ENCODE results near the gene WARS2. TPM values are rescaled to one million over a fixed set of nuclear protein-coding genes. Genes with fewer than 3 reads are reported as not detected.

WARS2 gene
- total RNA-seq, 6 experiments from 2014 or later = 4.3 to 8.7 (median 6.2) TPM

DNA sequence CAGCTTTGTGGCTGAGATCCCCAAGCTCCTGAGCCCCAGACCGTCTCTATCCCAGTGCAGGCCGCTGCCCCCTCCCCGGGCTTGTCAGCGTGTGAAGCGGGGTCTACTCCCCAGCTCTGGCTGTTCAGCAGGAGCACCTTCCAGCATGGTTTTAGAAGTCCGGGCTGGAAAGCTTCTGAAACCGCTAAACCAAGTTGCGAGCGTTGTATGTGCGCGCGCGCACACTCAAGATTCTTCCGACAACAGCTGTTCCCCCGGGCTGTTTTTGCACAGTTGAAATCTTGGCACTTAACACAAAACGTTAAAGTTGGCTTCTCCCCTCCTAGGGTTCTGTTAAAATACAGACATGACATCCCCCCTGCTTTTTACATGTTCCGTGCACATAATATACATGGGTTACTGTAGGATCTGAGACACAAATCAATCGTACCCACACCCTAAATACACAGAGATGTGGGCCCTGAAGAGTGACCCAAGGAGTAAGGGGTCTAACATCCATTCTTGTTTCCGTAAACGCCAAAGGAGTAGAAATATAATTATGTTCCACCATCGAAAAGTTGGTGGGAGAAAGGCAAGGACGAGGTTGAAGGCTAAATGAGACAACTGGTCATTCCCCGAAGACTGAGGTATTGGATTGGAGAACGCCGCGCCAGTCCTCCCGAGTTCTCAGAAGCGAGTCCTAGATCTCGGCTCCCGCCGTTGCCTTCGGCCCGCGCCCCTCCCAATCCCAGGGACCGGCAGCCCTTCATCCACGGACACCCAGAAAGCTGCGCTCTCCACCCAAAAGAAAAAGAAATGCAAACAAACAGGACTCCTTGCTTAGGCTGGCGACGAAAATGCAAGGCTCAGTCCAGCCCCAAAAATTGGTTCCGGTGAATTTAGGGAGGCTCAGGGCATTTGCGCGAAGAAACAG lies 153.6 kb downstream of the WARS2 start:
- peak overlapping the region in 2 of 3 donors; percentile 3 to 7 for H3K4me3 ChIP-seq
- ATAC-seq (no peak), DNase-seq (no peak)
- intact Hi-C loops (cut with DNase I) = no loop called here
- H3K36me3 ChIP-seq = no peaks in the 10 kb centered on the region
- H3K9me3 ChIP-seq = peaks cover 0 to 3% (median 0%) of the 10 kb centered on the region in 4 donors
- TF ChIP-seq POLR2A (IDR thresholded peaks at IDR 0.05) = no peak
- TF ChIP-seq, protein P1, sequence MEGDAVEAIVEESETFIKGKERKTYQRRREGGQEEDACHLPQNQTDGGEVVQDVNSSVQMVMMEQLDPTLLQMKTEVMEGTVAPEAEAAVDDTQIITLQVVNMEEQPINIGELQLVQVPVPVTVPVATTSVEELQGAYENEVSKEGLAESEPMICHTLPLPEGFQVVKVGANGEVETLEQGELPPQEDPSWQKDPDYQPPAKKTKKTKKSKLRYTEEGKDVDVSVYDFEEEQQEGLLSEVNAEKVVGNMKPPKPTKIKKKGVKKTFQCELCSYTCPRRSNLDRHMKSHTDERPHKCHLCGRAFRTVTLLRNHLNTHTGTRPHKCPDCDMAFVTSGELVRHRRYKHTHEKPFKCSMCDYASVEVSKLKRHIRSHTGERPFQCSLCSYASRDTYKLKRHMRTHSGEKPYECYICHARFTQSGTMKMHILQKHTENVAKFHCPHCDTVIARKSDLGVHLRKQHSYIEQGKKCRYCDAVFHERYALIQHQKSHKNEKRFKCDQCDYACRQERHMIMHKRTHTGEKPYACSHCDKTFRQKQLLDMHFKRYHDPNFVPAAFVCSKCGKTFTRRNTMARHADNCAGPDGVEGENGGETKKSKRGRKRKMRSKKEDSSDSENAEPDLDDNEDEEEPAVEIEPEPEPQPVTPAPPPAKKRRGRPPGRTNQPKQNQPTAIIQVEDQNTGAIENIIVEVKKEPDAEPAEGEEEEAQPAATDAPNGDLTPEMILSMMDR (IDR thresholded peaks at IDR 0.05) = no peak
- H3K27ac ChIP-seq = no peak overlapping the region
- H3K27me3 ChIP-seq = peaks cover 22 to 71% of the 10 kb centered on the region in 2 donors
- 8% methylated on average over 25 of the region's 42 CpGs for WGBS (ENCODE audit: insufficient coverage, low coverage, low lambda C conversion rate, missing lambda C conversion rate)
- H3K4me1 ChIP-seq = peaks cover 0 to 24% (median 0%) of the 10 kb centered on the region in 4 donors

- DNase-seq (no peak), ATAC-seq (no peak)
- Histone ChIP-seq H3K4me3 (no peak overlapping the region), H3K9me3 (peaks cover 0 to 3% (median 0%) of the 10 kb centered on the region in 4 donors), H3K4me1 (peaks cover 0 to 24% (median 0%) of the 10 kb centered on the region in 4 donors), H3K27me3 (peaks cover 22 to 69% of the 10 kb centered on the region in 2 donors), H3K36me3 (no peaks in the 10 kb centered on the region), H3K27ac (no peak overlapping the region)
- no peak for TF ChIP-seq POLR2A (IDR thresholded peaks at IDR 0.05)
- TF ChIP-seq, protein P1 (IDR thresholded peaks at IDR 0.05) = no peak
- WGBS (ENCODE audit: insufficient coverage, low coverage, low lambda C conversion rate, missing lambda C conversion rate) = 12% methylated on average over 34 of the region's 34 CpGs
- intact Hi-C loops (cut with DNase I) = no loop called here
Measured at GRCh38 chr1:118985640-118986554, 154.6 kb downstream of the WARS2 start.

GRCh38 chr1:118984722-118985639 lies 155.5 kb downstream of the WARS2 start:
- intact Hi-C loops (cut with DNase I) = no loop called here
- Histone ChIP-seq H3K27ac (no peak overlapping the region), H3K9me3 (peaks cover 0 to 3% (median 0%) of the 10 kb centered on the region in 4 donors), H3K4me3 (peak overlapping the region in 2 of 3 donors; percentile 32 to 41), H3K36me3 (no peaks in the 10 kb centered on the region), H3K4me1 (peaks cover 0 to 24% (median 0%) of the 10 kb centered on the region in 4 donors), H3K27me3 (peaks cover 22 to 64% of the 10 kb centered on the region in 2 donors)
- ATAC-seq (peak; percentile 49 to 68 (median 64)), DNase-seq (no peak)
- TF ChIP-seq, protein P1 (IDR thresholded peaks at IDR 0.05) = no peak
- TF ChIP-seq POLR2A (IDR thresholded peaks at IDR 0.05) = no peak
- 12% methylated on average over 40 of the region's 48 CpGs for WGBS (ENCODE audit: insufficient coverage, low coverage, low lambda C conversion rate, missing lambda C conversion rate)

Measured in right lobe of liver (tissue), 6 donors.